Keratinocyte (primary cell): ENCODE measurements around the gene RSL24D1. TPM values are rescaled to one million over a fixed set of nuclear protein-coding genes. Genes with fewer than 3 reads are reported as not detected.

Source experiments
- DNase-seq: peaks from one replicate; pipeline ENCODE4 v3.0.0-alpha.2; 2011; ENCODE audit warnings: low read depth, missing footprints, low spot score
- FAIRE-seq: peaks from 2 replicates; lab custom pipeline; 2011; peaks lifted over from hg19 to GRCh38; lab: Jason Lieb, UNC
- H2AFZ ChIP-seq: 2 replicates; pipeline ENCODE4 v1.6.0; 2012; ENCODE audit warnings: low read length, control low read depth, inconsistent platforms; ENCODE audit not compliant: control insufficient read depth
- H3K27ac ChIP-seq: 2 replicates; pipeline ENCODE4 v1.5.1; 2011; ENCODE audit warnings: low read length; ENCODE audit not compliant: control insufficient read depth, insufficient read depth
- H3K27me3 ChIP-seq: 3 replicates; pipeline ENCODE4 v1.6.0; 2011; ENCODE audit warnings: low read length; ENCODE audit not compliant: control insufficient read depth, insufficient read depth; ENCODE audit errors: extremely low read depth
- H3K36me3 ChIP-seq, 2 experiments: 2 replicates in 1 of 2; 3 replicates in 1 of 2; pipeline ENCODE4 v1.5.1; 2011; ENCODE audit warnings: low read length in 2 of 2, mild to moderate bottlenecking in 1 of 2; ENCODE audit not compliant: control insufficient read depth in 2 of 2, insufficient read depth in 2 of 2; ENCODE audit errors: extremely low read depth in 1 of 2
- H3K4me1 ChIP-seq: 3 replicates; pipeline ENCODE4 v1.5.1; 2011; ENCODE audit warnings: low read length; ENCODE audit not compliant: control insufficient read depth, insufficient read depth; ENCODE audit errors: extremely low read depth
- H3K4me2 ChIP-seq: 3 replicates; pipeline ENCODE4 v1.6.0; 2011; ENCODE audit warnings: low read depth, low read length; ENCODE audit not compliant: control insufficient read depth, insufficient read depth; ENCODE audit errors: extremely low read depth
- H3K4me3 ChIP-seq, 3 experiments: fragments of 200-600 bp in 1 of 3; sonication (generic) in 1 of 3; 2 replicates in 2 of 3; 3 replicates in 1 of 3; pipeline ENCODE4 v1.5.1; 2011 to 2016; ENCODE audit warnings: low read length in 3 of 3, mild to moderate bottlenecking in 3 of 3, control low read depth in 2 of 3, inconsistent platforms in 1 of 3, low read depth in 1 of 3, mixed read lengths in 1 of 3, mixed run types in 1 of 3, moderate library complexity in 1 of 3; ENCODE audit not compliant: control insufficient read depth in 2 of 3, insufficient read depth in 2 of 3; ENCODE audit errors: extremely low read depth in 1 of 3
- H3K79me2 ChIP-seq: 2 replicates; pipeline ENCODE4 v1.6.0; 2012; ENCODE audit warnings: low read length; ENCODE audit not compliant: control insufficient read depth, insufficient read depth
- H3K9ac ChIP-seq: 3 replicates; pipeline ENCODE4 v1.6.0; 2011; ENCODE audit warnings: low read length; ENCODE audit not compliant: control insufficient read depth, insufficient read depth; ENCODE audit errors: extremely low read depth
- H3K9me1 ChIP-seq: 3 replicates; pipeline ENCODE4 v1.6.0; 2011; ENCODE audit warnings: low read length; ENCODE audit not compliant: control insufficient read depth, insufficient read depth; ENCODE audit errors: extremely low read depth
- H3K9me3 ChIP-seq: 2 replicates; pipeline ENCODE4 v1.5.1; 2012; ENCODE audit warnings: low read depth, low read length; ENCODE audit not compliant: control insufficient read depth
- H4K20me1 ChIP-seq: 3 replicates; pipeline ENCODE4 v1.6.0; 2011; ENCODE audit warnings: low read length; ENCODE audit not compliant: control insufficient read depth, insufficient read depth; ENCODE audit errors: extremely low read depth
- EZH2 ChIP-seq: IDR thresholded peaks from one replicate; pipeline ENCODE4 v1.6.1; 2012; ENCODE audit warnings: inconsistent platforms, mild to moderate bottlenecking, low read length, moderate library complexity
- dilution Hi-C: fragments of 300-500 bp; cut with MboI; formaldehyde crosslinking; loops from one replicate; pipeline ENCODE4 v1.7.0; 2020; ENCODE audit warnings: low sequenced_read_pairs; ENCODE audit not compliant: extremely low pct_ligation_motif_present
- polyA plus RNA-seq, 5 experiments: library from polyadenylated mRNA; depleted of rRNA in 3 of 5; stranded (reverse) in 3 of 5; stranded (forward) in 1 of 5; unstranded in 1 of 5; fragments of >200 nt; gene quantifications; 1 replicate in 1 of 5; 2 replicates in 3 of 5; 3 replicates in 1 of 5; pipeline versions ENCODE4 v1.2.1 to v1.2.3, GENCODE V29; 2011 to 2012; ENCODE audit warnings: missing spikeins in 2 of 5, low read depth in 1 of 5, low replicate concordance in 1 of 5
- TF ChIP-seq, protein P1 (sequence below), 3 experiments: IDR thresholded peaks in 1 of 3; conservative IDR thresholded peaks in 1 of 3; optimal IDR thresholded peaks in 1 of 3; 2 replicates in 2 of 3; 3 replicates in 1 of 3; pipeline versions ENCODE3 to v1.5.1; 2011; ENCODE audit warnings: low read length in 3 of 3, mild to moderate bottlenecking in 3 of 3, moderate library complexity in 2 of 3, control low read depth in 1 of 3, inconsistent platforms in 1 of 3; ENCODE audit not compliant: insufficient read depth in 2 of 3; ENCODE audit errors: extremely low read depth in 1 of 3

RSL24D1 gene
- polyA plus RNA-seq, 1 donor (not counting 4 experiments of a cell fraction or from before 2014, with no cell fraction given): 99.9 TPM

DNA sequence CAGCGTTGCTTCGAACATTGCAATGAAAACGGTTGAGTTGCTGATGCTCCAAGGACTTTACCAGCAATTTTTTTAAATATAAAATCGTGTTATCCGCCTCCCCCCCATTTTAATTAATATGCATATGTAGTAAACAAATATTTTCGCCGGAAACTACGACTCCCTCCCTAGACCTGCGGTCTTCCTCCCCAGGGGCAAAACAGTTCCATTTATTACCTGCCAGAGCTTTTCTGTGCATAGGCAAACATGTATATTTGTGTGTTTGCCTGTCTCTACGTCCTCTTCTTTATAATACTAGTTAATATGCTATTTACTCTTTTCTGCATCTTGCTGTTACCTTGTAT, 593 bp upstream of the RSL24D1 start:
- Histone ChIP-seq H3K27ac (peak overlapping the region; percentile 97), H4K20me1 (peaks cover 5% of the 10 kb centered on the region), H3K36me3 (peaks cover under 1 to 8% of the 10 kb centered on the region in 2 experiments), H3K4me3 (peak overlapping the region; percentile 70 to 96 (median 95)), H3K27me3 (no peaks in the 10 kb centered on the region), H3K9me3 (no peaks in the 10 kb centered on the region), H3K4me2 (peak overlapping the region; percentile 92), H2AFZ (peak overlapping the region; percentile 95), H3K4me1 (peaks cover 16% of the 10 kb centered on the region), H3K79me2 (peaks cover 43% of the 10 kb centered on the region), H3K9ac (peak overlapping the region; percentile 97), H3K9me1 (no peaks in the 10 kb centered on the region)
- dilution Hi-C loops: no loop called here
- no peak for DNase-seq
- TF ChIP-seq, protein P1, sequence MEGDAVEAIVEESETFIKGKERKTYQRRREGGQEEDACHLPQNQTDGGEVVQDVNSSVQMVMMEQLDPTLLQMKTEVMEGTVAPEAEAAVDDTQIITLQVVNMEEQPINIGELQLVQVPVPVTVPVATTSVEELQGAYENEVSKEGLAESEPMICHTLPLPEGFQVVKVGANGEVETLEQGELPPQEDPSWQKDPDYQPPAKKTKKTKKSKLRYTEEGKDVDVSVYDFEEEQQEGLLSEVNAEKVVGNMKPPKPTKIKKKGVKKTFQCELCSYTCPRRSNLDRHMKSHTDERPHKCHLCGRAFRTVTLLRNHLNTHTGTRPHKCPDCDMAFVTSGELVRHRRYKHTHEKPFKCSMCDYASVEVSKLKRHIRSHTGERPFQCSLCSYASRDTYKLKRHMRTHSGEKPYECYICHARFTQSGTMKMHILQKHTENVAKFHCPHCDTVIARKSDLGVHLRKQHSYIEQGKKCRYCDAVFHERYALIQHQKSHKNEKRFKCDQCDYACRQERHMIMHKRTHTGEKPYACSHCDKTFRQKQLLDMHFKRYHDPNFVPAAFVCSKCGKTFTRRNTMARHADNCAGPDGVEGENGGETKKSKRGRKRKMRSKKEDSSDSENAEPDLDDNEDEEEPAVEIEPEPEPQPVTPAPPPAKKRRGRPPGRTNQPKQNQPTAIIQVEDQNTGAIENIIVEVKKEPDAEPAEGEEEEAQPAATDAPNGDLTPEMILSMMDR (optimal IDR thresholded peaks at IDR 0.05 in 1 of 3, IDR thresholded peaks at IDR 0.05 in 1 of 3, conservative IDR thresholded peaks at IDR 0.05 in 1 of 3; ENCODE audit: extremely low read depth in 1 of 3, insufficient read depth in 2 of 3, low read length in 3 of 3): no peak
- no peak for TF ChIP-seq EZH2
- FAIRE-seq: no peak

GRCh38 chr15:55195996-55196395, 745 bp downstream of the RSL24D1 start:
- Histone ChIP-seq H3K27ac (peak overlapping the region; percentile 97), H3K4me3 (peak overlapping the region; percentile 89 to 96 (median 95)), H3K79me2 (peaks cover 56% of the 10 kb centered on the region), H3K4me1 (peaks cover 16% of the 10 kb centered on the region), H3K27me3 (no peaks in the 10 kb centered on the region), H2AFZ (peak overlapping the region; percentile 97), H3K4me2 (peak overlapping the region; percentile 86), H3K9ac (peak overlapping the region; percentile 97), H4K20me1 (peaks cover 5% of the 10 kb centered on the region), H3K36me3 (peaks cover 6 to 17% of the 10 kb centered on the region in 2 experiments), H3K9me1 (no peaks in the 10 kb centered on the region), H3K9me3 (no peaks in the 10 kb centered on the region)
- DNase-seq (no peak), FAIRE-seq (no peak)
- no peak for TF ChIP-seq EZH2
- TF ChIP-seq, protein P1 (optimal IDR thresholded peaks at IDR 0.05 in 1 of 3, IDR thresholded peaks at IDR 0.05 in 1 of 3, conservative IDR thresholded peaks at IDR 0.05 in 1 of 3; ENCODE audit: extremely low read depth in 1 of 3, insufficient read depth in 2 of 3, low read length in 3 of 3): no peak
- dilution Hi-C loops: no loop called here
